LNCAP (cell line): ENCODE data around the gene KIAA1614.

Source experiments
- CTCF ChIP-seq: fragments of 450-650 bp; IDR thresholded peaks from 2 replicates; pipeline ENCODE4 v1.5.1; 2017; ENCODE audit warnings: mild to moderate bottlenecking

KIAA1614 gene

GRCh38 chr1:180941518-180942275 lies 29.0 kb downstream of the KIAA1614 start:
- no peak for TF ChIP-seq CTCF

GRCh38 chr1:180945151-180945550 lies 32.5 kb downstream of the KIAA1614 start:
- TF ChIP-seq CTCF: no peak

- TF ChIP-seq CTCF: no peak
These were observed 32.9 kb downstream of the KIAA1614 start for GRCh38 chr1:180945551-180945950.

- no peak for TF ChIP-seq CTCF
These were observed 33.4 kb downstream of the KIAA1614 start for GRCh38 chr1:180946056-180946455.

GRCh38 chr1:180946541-180947498 lies 34.1 kb downstream of the KIAA1614 start:
- TF ChIP-seq CTCF: no peak

- no peak for TF ChIP-seq CTCF
These were observed 34.8 kb downstream of the KIAA1614 start for GRCh38 chr1:180947499-180947885.

GRCh38 chr1:180947901-180948640 lies 35.4 kb downstream of the KIAA1614 start:
- TF ChIP-seq CTCF: no peak
